GM12865 (cell line): ENCODE results near the gene FOXD3.
A peak's percentile ranks its signal among the peaks of the same experiment; 100 is the strongest.

Experiments used
- DNase-seq: peaks from one replicate; pipeline ENCODE4 v3.0.0; 2010; ENCODE audit warnings: low read depth
- H3K4me3 ChIP-seq: 2 replicates; pipeline ENCODE4 v1.5.1; 2011; ENCODE audit warnings: mild to moderate bottlenecking, low read depth, low read length, control low read depth
- CTCF ChIP-seq: IDR thresholded peaks from 2 replicates; pipeline ENCODE4 v1.5.1; 2011; ENCODE audit warnings: low read length, control low read depth, low read depth, inconsistent platforms; ENCODE audit not compliant: insufficient read depth; ENCODE audit errors: missing control alignments

The FOXD3 gene

GRCh38 chr1:63363014-63363413 is 40.6 kb downstream of the FOXD3 start:
- TF ChIP-seq CTCF, result no peak
- no peak for DNase-seq
- no peak overlapping the region for H3K4me3 ChIP-seq

GRCh38 chr1:63366908-63367214 is 44.5 kb downstream of the FOXD3 start:
- H3K4me3 ChIP-seq, result peak overlapping the region; percentile 91
- no peak for TF ChIP-seq CTCF
- DNase-seq, result no peak

- TF ChIP-seq CTCF, result peak; percentile 4
- H3K4me3 ChIP-seq, result peak within 1 kb of the TSS; percentile 91
- DNase-seq, result peak; percentile 96
Observed at GRCh38 chr1:63367215-63368103, 45.1 kb downstream of the FOXD3 start, which contains the start of gene ALG6. ALG6 (plus strand) TSS chr1:63367627; CDS start chr1:63370978, 3,351 bp downstream.

DNA sequence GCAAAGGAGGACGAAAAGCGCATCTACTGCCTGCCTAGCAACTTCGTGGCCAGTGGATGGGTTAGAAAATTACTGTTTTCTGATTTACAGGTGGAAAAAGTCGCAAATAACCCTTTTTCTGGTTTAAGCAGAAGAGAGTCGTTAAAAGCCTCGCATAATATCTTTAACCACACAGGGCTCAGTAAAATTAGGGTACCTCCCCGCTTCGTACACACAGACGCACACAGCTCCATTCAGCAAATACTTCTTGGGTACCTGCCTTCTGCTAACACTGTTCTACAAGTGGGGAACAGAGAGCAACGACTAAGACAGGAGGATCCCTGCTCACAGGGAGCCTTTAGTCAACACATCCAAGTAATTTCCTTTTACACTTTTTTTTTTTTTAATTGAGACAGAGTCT is 45.8 kb downstream of the FOXD3 start:
- DNase-seq, result peak; percentile 30
- TF ChIP-seq CTCF, result no peak
- H3K4me3 ChIP-seq, result peak overlapping the region; percentile 91
